HL-60 (cell line): ENCODE measurements around the gene CCDC85C.

ENCODE experiments used
- CTCF ChIP-seq: IDR thresholded peaks from one replicate; pipeline ENCODE4 v1.5.1; 2011; ENCODE audit warnings: low read length, control low read depth, inconsistent platforms; ENCODE audit not compliant: insufficient read depth
- GABPA ChIP-seq: IDR thresholded peaks from 2 replicates; pipeline ENCODE4 v1.6.1; 2012; ENCODE audit warnings: low read depth
- POLR2AphosphoS5 ChIP-seq: IDR thresholded peaks from 2 replicates; pipeline ENCODE4 v1.6.1; 2012; ENCODE audit warnings: low read depth
- TF ChIP-seq, protein P1 (sequence below): IDR thresholded peaks from 2 replicates; pipeline ENCODE4 v1.6.1; 2012; ENCODE audit warnings: low read depth; ENCODE audit not compliant: insufficient replicate concordance

DNA sequence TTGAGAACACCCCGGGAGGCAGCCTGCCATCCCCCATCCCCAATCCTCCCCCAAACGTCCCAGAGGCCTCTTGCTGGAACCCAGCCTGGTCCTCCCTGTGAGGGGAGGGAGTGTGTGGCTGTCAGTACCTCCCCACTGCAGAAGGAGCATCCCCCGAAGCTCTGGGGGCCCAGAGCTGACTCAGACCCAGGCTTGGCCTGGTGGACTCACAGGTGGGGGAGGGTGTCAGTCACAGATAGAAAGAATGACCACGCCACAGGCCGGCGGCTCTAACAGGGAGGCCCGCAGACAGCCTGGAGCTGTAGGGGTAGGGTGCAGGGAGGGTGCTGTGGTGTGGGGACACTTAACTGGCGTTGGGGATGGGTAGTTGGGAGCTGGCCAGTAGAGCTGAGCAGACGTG is 46.2 kb upstream of the CCDC85C start:
- TF ChIP-seq POLR2AphosphoS5 (no peak), CTCF (no peak), GABPA (no peak)
- TF ChIP-seq, protein P1, sequence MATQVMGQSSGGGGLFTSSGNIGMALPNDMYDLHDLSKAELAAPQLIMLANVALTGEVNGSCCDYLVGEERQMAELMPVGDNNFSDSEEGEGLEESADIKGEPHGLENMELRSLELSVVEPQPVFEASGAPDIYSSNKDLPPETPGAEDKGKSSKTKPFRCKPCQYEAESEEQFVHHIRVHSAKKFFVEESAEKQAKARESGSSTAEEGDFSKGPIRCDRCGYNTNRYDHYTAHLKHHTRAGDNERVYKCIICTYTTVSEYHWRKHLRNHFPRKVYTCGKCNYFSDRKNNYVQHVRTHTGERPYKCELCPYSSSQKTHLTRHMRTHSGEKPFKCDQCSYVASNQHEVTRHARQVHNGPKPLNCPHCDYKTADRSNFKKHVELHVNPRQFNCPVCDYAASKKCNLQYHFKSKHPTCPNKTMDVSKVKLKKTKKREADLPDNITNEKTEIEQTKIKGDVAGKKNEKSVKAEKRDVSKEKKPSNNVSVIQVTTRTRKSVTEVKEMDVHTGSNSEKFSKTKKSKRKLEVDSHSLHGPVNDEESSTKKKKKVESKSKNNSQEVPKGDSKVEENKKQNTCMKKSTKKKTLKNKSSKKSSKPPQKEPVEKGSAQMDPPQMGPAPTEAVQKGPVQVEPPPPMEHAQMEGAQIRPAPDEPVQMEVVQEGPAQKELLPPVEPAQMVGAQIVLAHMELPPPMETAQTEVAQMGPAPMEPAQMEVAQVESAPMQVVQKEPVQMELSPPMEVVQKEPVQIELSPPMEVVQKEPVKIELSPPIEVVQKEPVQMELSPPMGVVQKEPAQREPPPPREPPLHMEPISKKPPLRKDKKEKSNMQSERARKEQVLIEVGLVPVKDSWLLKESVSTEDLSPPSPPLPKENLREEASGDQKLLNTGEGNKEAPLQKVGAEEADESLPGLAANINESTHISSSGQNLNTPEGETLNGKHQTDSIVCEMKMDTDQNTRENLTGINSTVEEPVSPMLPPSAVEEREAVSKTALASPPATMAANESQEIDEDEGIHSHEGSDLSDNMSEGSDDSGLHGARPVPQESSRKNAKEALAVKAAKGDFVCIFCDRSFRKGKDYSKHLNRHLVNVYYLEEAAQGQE: no peak
